Thyroid gland (tissue), 4 donors: ENCODE measurements around the gene SMIM22.

ENCODE experiments used
- POLR2A ChIP-seq, 2 donors: fragments of 450-650 bp; IDR thresholded peaks; one replicate each; pipeline ENCODE4 v1.6.1; 2017; ENCODE audit warnings: antibody characterized with exemption in 2 of 2, mild to moderate bottlenecking in 2 of 2, moderate library complexity in 1 of 2
- TF ChIP-seq, protein P1 (sequence below), 6 experiments: fragments of 200-600 bp in 3 of 6; fragments of 450-650 bp in 3 of 6; sonication (generic) in 3 of 6; IDR thresholded peaks; one replicate each; pipeline ENCODE4 v1.5.1; 2016 to 2019; ENCODE audit warnings: antibody characterized with exemption in 6 of 6, mild to moderate bottlenecking in 2 of 6, inconsistent platforms in 1 of 6, moderate library complexity in 1 of 6

DNA sequence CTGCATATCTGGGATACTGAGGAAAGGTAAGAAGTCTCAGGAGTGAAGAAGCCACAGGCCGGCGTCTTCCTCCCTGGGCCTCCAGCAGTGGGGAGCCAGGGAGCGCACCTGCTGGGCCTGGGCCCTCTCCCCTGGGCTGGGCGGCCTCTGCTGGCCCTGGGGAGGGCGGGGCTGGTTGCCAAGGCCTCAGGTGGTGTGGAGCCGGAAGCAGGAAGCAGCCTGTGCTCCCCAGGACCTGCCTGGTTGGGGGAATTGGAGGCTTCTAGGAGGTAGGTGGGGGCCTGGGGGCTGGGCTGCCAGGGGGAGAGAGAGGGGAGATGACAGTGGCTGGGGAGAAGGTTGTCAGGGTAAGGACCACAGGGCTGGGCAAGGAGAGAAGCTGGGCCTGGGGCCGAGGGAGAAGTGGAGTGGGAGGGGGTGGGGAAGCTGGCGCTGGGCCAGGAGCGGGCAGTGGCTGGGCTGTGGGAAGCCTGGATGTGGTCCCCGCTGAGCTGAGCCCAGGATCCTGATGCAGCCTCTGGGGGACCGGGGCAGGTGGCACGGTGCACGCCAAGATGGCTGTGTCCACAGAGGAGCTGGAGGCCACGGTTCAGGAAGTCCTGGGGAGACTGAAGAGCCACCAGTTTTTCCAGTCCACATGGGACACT is at the start of gene SMIM22:
- TF ChIP-seq, protein P1, sequence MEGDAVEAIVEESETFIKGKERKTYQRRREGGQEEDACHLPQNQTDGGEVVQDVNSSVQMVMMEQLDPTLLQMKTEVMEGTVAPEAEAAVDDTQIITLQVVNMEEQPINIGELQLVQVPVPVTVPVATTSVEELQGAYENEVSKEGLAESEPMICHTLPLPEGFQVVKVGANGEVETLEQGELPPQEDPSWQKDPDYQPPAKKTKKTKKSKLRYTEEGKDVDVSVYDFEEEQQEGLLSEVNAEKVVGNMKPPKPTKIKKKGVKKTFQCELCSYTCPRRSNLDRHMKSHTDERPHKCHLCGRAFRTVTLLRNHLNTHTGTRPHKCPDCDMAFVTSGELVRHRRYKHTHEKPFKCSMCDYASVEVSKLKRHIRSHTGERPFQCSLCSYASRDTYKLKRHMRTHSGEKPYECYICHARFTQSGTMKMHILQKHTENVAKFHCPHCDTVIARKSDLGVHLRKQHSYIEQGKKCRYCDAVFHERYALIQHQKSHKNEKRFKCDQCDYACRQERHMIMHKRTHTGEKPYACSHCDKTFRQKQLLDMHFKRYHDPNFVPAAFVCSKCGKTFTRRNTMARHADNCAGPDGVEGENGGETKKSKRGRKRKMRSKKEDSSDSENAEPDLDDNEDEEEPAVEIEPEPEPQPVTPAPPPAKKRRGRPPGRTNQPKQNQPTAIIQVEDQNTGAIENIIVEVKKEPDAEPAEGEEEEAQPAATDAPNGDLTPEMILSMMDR (IDR thresholded peaks at IDR 0.05), result no peak
- TF ChIP-seq POLR2A (IDR thresholded peaks at IDR 0.05), result no peak
